ENCODE measurements around the gene GSDMA.

GSDMA gene

DNA sequence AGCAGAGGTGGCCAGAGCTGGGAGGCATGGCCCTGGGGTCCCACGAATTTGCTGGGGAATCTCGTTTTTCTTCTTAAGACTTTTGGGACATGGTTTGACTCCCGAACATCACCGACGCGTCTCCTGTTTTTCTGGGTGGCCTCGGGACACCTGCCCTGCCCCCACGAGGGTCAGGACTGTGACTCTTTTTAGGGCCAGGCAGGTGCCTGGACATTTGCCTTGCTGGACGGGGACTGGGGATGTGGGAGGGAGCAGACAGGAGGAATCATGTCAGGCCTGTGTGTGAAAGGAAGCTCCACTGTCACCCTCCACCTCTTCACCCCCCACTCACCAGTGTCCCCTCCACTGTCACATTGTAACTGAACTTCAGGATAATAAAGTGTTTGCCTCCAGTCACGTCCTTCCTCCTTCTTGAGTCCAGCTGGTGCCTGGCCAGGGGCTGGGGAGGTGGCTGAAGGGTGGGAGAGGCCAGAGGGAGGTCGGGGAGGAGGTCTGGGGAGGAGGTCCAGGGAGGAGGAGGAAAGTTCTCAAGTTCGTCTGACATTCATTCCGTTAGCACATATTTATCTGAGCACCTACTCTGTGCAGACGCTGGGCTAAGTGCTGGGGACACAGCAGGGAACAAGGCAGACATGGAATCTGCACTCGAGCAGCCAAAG, 54.7 kb downstream of the GSDMA start:
- Histone ChIP-seq H3K4me1 (ENCODE audit: low read length) (peaks cover 18% of the 10 kb centered on the region), H3K4me2 (ENCODE audit: low read length) (no peak overlapping the region), H3K9ac (ENCODE audit: low read length) (no peak overlapping the region), H3K9me3 (ENCODE audit: insufficient read depth, low read length) (no peaks in the 10 kb centered on the region), H3K36me3 (replicated peaks; ENCODE audit: low read depth, low read length) (peaks cover 9% of the 10 kb centered on the region), H3K27ac (ENCODE audit: low read length) (no peak overlapping the region), H3K27me3 (ENCODE audit: low read depth, low read length) (no peaks in the 10 kb centered on the region), H3K4me3 (ENCODE audit: low read length) (no peak overlapping the region), H2AFZ (ENCODE audit: low read depth, low read length) (no peak overlapping the region), H3K79me2 (ENCODE audit: low read length) (no peaks in the 10 kb centered on the region), H4K20me1 (ENCODE audit: insufficient read depth, low read length) (no peaks in the 10 kb centered on the region)
- TF ChIP-seq, protein P1, sequence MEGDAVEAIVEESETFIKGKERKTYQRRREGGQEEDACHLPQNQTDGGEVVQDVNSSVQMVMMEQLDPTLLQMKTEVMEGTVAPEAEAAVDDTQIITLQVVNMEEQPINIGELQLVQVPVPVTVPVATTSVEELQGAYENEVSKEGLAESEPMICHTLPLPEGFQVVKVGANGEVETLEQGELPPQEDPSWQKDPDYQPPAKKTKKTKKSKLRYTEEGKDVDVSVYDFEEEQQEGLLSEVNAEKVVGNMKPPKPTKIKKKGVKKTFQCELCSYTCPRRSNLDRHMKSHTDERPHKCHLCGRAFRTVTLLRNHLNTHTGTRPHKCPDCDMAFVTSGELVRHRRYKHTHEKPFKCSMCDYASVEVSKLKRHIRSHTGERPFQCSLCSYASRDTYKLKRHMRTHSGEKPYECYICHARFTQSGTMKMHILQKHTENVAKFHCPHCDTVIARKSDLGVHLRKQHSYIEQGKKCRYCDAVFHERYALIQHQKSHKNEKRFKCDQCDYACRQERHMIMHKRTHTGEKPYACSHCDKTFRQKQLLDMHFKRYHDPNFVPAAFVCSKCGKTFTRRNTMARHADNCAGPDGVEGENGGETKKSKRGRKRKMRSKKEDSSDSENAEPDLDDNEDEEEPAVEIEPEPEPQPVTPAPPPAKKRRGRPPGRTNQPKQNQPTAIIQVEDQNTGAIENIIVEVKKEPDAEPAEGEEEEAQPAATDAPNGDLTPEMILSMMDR (IDR thresholded peaks at IDR 0.05; ENCODE audit: low read depth, low read length): no peak
- TF ChIP-seq EZH2phosphoT487 (IDR thresholded peaks at IDR 0.05; ENCODE audit: low read depth): no peak

DNA sequence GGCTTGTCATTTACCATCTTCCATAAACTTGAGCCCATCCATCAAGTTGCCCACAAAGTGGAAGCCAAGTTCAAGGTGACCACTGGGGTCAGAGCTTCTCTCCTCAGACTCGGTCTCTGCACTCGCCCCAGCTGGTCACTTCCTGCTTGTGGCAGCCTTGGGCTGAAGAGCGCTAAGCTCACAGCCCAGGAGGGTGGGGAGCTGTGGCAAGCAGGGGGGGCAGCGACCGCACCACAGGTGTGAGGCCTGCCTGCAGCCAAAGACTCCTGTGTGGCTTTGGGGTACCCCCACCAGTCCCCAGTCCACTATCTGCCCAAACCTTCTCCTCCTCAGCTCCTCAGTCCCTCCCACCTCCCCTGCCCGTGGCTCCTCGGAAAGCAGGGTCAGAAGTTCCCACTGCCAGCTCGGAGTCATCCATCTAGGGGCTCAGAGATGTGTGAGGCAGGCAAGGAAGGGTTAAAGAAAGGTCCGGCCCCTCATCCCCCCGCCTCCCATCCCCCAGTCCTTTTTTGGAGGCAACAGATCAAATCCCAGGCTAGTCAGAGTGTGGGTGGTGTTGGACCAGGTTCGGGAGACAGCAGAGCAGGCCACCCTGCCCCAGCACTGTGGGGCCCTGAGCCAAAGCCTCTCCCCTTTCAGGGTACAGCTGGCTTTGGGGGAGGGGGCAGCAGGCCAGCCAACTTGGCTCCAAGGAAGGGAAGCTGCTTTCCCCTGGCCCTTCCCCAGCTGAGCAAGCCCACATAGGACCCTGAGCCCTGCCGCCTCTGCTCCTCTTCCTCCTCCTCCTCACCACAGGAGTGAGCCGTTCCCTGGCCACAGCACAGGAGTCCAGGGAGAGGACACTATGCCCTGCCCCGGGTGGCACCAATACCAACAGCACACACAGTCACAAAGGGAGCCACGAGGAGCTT, 55.7 kb downstream of the GSDMA start:
- Histone ChIP-seq H4K20me1 (ENCODE audit: insufficient read depth, low read length) (no peaks in the 10 kb centered on the region), H2AFZ (ENCODE audit: low read depth, low read length) (no peak overlapping the region), H3K27me3 (ENCODE audit: low read depth, low read length) (no peaks in the 10 kb centered on the region), H3K4me3 (ENCODE audit: low read length) (no peak overlapping the region), H3K27ac (ENCODE audit: low read length) (no peak overlapping the region), H3K9me3 (ENCODE audit: insufficient read depth, low read length) (no peaks in the 10 kb centered on the region), H3K79me2 (ENCODE audit: low read length) (no peaks in the 10 kb centered on the region), H3K9ac (ENCODE audit: low read length) (no peak overlapping the region), H3K36me3 (replicated peaks; ENCODE audit: low read depth, low read length) (peaks cover 9% of the 10 kb centered on the region), H3K4me2 (ENCODE audit: low read length) (no peak overlapping the region), H3K4me1 (ENCODE audit: low read length) (peaks cover 18% of the 10 kb centered on the region)
- no peak for TF ChIP-seq EZH2phosphoT487 (IDR thresholded peaks at IDR 0.05; ENCODE audit: low read depth)
- TF ChIP-seq, protein P1 (IDR thresholded peaks at IDR 0.05; ENCODE audit: low read depth, low read length): no peak

DNA sequence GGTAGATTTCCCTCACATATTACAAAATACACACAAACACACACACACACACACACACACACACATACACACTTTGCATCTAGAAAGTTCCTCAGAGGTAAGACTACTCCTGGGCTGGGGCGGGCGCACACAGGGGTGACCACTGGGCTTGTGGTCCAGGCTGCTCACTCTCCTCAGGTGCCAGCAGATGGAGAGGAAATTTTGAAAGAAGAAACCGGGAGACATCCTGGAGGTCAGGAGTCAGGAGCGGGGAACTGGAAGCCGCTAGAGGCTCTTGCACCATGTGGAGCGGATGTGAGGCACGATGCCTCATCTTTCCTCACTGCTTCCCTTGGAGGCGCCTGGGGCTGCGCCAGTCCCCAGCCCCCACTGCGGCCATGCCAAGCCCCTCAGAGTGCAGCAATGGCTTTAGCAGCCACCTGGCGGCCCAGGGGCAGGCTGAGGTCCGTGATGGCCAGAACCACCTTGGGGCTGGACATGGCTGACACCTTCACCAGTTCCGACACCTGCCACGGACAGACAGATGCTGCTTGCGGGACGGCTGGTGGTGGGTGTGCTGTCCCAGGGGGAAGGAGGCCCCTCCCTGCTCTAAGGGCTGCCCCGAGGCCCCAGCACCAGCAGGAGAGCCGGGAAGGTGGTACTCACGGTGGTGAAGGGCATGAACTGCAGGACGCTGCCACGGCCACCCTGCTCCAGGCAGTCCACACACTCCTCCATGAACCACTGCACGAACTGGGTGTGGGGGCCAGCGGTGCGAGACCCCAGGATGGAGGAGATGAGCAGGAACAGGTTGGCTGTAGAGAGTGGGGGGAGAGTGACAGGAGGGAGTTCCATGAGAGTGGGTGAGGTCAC, 56.6 kb downstream of the GSDMA start:
- H3K27me3 ChIP-seq (ENCODE audit: low read depth, low read length): no peaks in the 10 kb centered on the region
- H3K36me3 ChIP-seq (replicated peaks; ENCODE audit: low read depth, low read length): peaks cover 9% of the 10 kb centered on the region
- H3K4me2 ChIP-seq (ENCODE audit: low read length): no peak overlapping the region
- no peak overlapping the region for H3K27ac ChIP-seq (ENCODE audit: low read length)
- H3K4me1 ChIP-seq (ENCODE audit: low read length): peaks cover 16% of the 10 kb centered on the region
- no peaks in the 10 kb centered on the region for H3K9me3 ChIP-seq (ENCODE audit: insufficient read depth, low read length)
- no peaks in the 10 kb centered on the region for H4K20me1 ChIP-seq (ENCODE audit: insufficient read depth, low read length)
- TF ChIP-seq, protein P1 (IDR thresholded peaks at IDR 0.05; ENCODE audit: low read depth, low read length): no peak
- TF ChIP-seq EZH2phosphoT487 (IDR thresholded peaks at IDR 0.05; ENCODE audit: low read depth): no peak
- no peaks in the 10 kb centered on the region for H3K79me2 ChIP-seq (ENCODE audit: low read length)
- H3K9ac ChIP-seq (ENCODE audit: low read length): no peak overlapping the region
- H3K4me3 ChIP-seq (ENCODE audit: low read length): no peak overlapping the region
- no peak overlapping the region for H2AFZ ChIP-seq (ENCODE audit: low read depth, low read length)
